Loucy (cell line): ENCODE data around the gene FHIT.

Experiments used
- H2AFZ ChIP-seq: fragments of 200-600 bp; sonication (generic); 2 replicates; pipeline ENCODE4 v1.6.0; 2016; ENCODE audit warnings: antibody characterized with exemption, mild to moderate bottlenecking, low read length, moderate library complexity
- H3F3A ChIP-seq: fragments of 200-600 bp; 2 replicates; pipeline ENCODE4 v1.6.0; 2016; ENCODE audit warnings: antibody characterized with exemption, low read depth, mild to moderate bottlenecking
- H3K27me3 ChIP-seq: fragments of 200-600 bp; sonication (generic); 2 replicates; pipeline ENCODE4 v1.6.1; 2014; ENCODE audit warnings: low read length, mild to moderate bottlenecking; ENCODE audit not compliant: insufficient read depth, poor library complexity, severe bottlenecking
- H3K36me3 ChIP-seq: fragments of 200-600 bp; sonication (generic); 2 replicates; pipeline ENCODE4 v1.6.1; 2016; ENCODE audit warnings: low read length; ENCODE audit not compliant: insufficient read depth
- H3K4me1 ChIP-seq: fragments of 200-600 bp; sonication (generic); 2 replicates; pipeline ENCODE4 v1.5.1; 2014; ENCODE audit warnings: low read length, mild to moderate bottlenecking; ENCODE audit not compliant: insufficient read depth, poor library complexity, severe bottlenecking
- H3K4me2 ChIP-seq: fragments of 200-600 bp; sonication (generic); 2 replicates; pipeline ENCODE4 v1.6.0; 2014; ENCODE audit warnings: antibody characterized with exemption, low read length, low read depth, mild to moderate bottlenecking; ENCODE audit not compliant: poor library complexity, severe bottlenecking
- H3K4me3 ChIP-seq: fragments of 200-600 bp; sonication (generic); 2 replicates; pipeline ENCODE4 v1.5.1; 2014; ENCODE audit warnings: low read length, mild to moderate bottlenecking, mixed read lengths; ENCODE audit not compliant: poor library complexity, severe bottlenecking
- H3K79me2 ChIP-seq: fragments of 200-600 bp; sonication (generic); 2 replicates; pipeline ENCODE4 v1.6.1; 2014; ENCODE audit warnings: low read length; ENCODE audit not compliant: insufficient read depth
- H3K9ac ChIP-seq: fragments of 200-600 bp; sonication (generic); 2 replicates; pipeline ENCODE4 v1.6.0; 2014; ENCODE audit warnings: mild to moderate bottlenecking, low read depth, low read length, moderate library complexity; ENCODE audit not compliant: poor library complexity, severe bottlenecking
- H3K9me2 ChIP-seq: fragments of 200-600 bp; sonication (generic); replicated peaks from 2 replicates; pipeline ENCODE4 v1.6.1; 2016; ENCODE audit warnings: low read depth, low read length, mixed read lengths
- H3K9me3 ChIP-seq: fragments of 200-600 bp; sonication (generic); 2 replicates; pipeline ENCODE4 v1.6.1; 2014; ENCODE audit warnings: mild to moderate bottlenecking, antibody characterized with exemption, low read length, low read depth; ENCODE audit not compliant: insufficient read depth
- H4K20me1 ChIP-seq: fragments of 200-600 bp; sonication (generic); 2 replicates; pipeline ENCODE4 v1.6.0; 2014; ENCODE audit warnings: antibody characterized with exemption, low read length, mild to moderate bottlenecking; ENCODE audit not compliant: insufficient read depth, poor library complexity, severe bottlenecking
- EZH2phosphoT487 ChIP-seq: fragments of 200-600 bp; IDR thresholded peaks from 2 replicates; pipeline ENCODE4 v1.6.1; 2018; ENCODE audit warnings: antibody characterized with exemption, mild to moderate bottlenecking, moderate library complexity, borderline replicate concordance
- TF ChIP-seq, protein P1 (sequence below): fragments of 200-600 bp; sonication (generic); conservative IDR thresholded peaks from 2 replicates; pipeline ENCODE4 v1.5.1; 2014; ENCODE audit warnings: mild to moderate bottlenecking, antibody characterized with exemption, low read length

The FHIT gene

DNA sequence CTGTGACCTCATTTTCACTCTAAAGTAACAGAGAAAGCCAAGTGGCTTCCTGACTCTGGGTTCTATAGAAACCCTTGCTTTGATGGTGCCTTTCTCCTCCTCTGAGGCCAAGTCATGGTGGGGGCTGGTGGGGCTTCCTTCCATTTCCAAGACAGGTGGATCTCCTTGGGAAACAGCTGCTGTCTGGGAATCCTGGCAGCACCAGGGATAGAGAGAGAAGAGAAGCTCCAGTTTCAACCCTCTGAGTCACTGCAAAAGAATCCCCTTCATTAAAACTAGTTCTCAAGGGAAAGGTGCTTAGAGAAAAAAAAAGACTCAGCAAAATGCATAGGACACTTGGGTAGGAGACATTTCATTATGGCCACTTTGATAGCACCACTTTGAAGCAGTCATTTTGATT lies 614.4 kb downstream of the FHIT start:
- Histone ChIP-seq H3K79me2 (no peaks in the 10 kb centered on the region), H4K20me1 (no peaks in the 10 kb centered on the region), H3F3A (no peaks in the 10 kb centered on the region), H3K36me3 (no peaks in the 10 kb centered on the region), H2AFZ (no peak overlapping the region), H3K27me3 (no peaks in the 10 kb centered on the region), H3K4me3 (no peak overlapping the region), H3K4me2 (no peak overlapping the region), H3K9ac (no peak overlapping the region), H3K9me3 (no peaks in the 10 kb centered on the region), H3K4me1 (no peaks in the 10 kb centered on the region), H3K9me2 (no peaks in the 10 kb centered on the region)
- TF ChIP-seq EZH2phosphoT487: no peak
- TF ChIP-seq, protein P1, sequence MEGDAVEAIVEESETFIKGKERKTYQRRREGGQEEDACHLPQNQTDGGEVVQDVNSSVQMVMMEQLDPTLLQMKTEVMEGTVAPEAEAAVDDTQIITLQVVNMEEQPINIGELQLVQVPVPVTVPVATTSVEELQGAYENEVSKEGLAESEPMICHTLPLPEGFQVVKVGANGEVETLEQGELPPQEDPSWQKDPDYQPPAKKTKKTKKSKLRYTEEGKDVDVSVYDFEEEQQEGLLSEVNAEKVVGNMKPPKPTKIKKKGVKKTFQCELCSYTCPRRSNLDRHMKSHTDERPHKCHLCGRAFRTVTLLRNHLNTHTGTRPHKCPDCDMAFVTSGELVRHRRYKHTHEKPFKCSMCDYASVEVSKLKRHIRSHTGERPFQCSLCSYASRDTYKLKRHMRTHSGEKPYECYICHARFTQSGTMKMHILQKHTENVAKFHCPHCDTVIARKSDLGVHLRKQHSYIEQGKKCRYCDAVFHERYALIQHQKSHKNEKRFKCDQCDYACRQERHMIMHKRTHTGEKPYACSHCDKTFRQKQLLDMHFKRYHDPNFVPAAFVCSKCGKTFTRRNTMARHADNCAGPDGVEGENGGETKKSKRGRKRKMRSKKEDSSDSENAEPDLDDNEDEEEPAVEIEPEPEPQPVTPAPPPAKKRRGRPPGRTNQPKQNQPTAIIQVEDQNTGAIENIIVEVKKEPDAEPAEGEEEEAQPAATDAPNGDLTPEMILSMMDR: no peak

DNA sequence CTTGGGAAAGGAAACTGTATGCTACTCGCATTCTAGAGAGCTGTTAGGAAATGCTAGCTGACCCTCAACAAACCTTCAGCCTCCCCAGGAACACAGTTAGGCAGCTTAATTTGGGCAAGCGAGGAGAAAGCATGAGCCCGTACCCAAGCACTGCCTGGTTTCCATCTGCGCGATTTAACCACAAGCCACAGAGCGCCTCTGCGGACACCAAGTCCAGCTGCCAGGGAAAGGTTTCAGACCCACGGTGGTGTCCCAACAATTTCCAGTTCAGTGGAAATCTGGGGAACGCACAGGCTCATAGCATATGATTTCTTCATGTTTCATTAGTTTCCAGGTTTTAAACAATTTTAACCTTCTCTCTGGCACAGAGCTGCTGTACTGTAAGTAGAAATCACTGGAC lies 617.6 kb downstream of the FHIT start:
- Histone ChIP-seq H3K9me2 (no peaks in the 10 kb centered on the region), H3F3A (no peaks in the 10 kb centered on the region), H4K20me1 (no peaks in the 10 kb centered on the region), H2AFZ (no peak overlapping the region), H3K79me2 (no peaks in the 10 kb centered on the region), H3K36me3 (no peaks in the 10 kb centered on the region), H3K4me3 (no peak overlapping the region), H3K9me3 (no peaks in the 10 kb centered on the region), H3K4me2 (no peak overlapping the region), H3K27me3 (no peaks in the 10 kb centered on the region), H3K9ac (no peak overlapping the region), H3K4me1 (no peaks in the 10 kb centered on the region)
- TF ChIP-seq, protein P1: no peak
- TF ChIP-seq EZH2phosphoT487: no peak

DNA sequence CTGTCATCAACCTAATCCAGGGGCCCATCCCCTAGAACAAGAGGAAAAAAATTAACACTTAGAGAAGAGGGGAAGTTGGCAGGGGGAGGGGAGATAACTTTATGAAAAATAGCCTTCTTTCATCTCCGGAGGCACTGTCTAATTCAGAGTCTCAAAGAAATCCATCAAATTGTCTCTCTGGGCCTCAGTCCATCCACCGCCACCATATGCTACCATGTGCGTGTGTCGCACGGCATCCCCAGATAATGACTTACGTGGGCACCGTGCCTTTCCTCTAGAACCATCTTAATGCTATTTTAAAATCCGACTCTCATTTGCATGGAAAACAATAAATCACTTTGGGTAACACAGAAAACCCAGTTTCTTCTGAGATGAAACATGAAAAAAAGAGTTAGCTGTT lies 619.7 kb downstream of the FHIT start:
- Histone ChIP-seq H3F3A (no peaks in the 10 kb centered on the region), H2AFZ (no peak overlapping the region), H3K9me3 (no peaks in the 10 kb centered on the region), H3K36me3 (no peaks in the 10 kb centered on the region), H3K27me3 (no peaks in the 10 kb centered on the region), H3K9ac (no peak overlapping the region), H3K9me2 (no peaks in the 10 kb centered on the region), H3K4me3 (no peak overlapping the region), H3K4me1 (no peaks in the 10 kb centered on the region), H3K4me2 (no peak overlapping the region), H4K20me1 (no peaks in the 10 kb centered on the region), H3K79me2 (no peaks in the 10 kb centered on the region)
- TF ChIP-seq EZH2phosphoT487: no peak
- TF ChIP-seq, protein P1: no peak
